ENCODE results near the gene CTIF.

The CTIF gene

DNA sequence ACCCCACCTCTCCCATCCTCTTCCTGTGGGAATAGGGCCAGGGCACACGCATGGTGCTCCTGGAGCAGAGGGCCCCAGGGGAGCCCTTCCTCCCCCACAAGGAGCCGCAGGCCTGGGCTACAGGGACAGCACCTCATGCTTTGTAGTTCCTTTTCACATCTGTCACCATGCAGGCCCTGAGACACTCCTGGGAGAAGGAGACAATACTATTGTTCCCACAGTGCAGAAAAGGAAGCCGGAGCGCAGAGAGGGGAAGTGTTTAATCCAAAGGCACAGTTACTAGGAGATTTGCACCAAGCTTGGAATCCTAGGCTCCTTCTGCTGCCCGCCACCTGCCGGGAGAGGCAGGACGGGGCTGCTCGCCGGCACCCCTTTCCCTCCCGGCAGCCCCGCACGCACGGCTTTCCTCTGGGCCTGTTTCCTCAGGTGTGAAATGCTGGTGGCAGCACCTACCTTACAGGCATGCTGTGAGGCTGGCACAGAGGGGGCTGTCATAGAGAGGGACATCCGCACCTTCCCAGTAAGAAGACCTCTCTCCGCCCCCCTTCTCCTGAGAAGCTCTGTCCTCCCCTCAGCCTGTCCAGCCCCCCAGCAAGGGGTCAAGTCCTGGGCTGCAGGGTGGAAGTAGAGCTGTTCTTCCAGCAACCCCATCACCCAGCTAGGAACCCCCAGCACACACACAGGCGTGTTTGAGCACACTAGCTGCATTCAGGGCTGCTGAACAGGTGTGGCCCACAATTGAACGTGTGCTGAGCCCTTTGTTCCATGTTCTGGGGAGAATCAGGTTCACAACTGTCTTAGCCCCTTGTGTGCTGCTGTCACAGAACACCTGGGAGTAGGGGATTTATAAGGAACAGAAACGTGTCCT, 349.3 kb downstream of the CTIF start:
- no peak overlapping the region for H2BK120ac ChIP-seq (ENCODE audit: low read depth, low read length)
- no peaks in the 10 kb centered on the region for H3K79me1 ChIP-seq (ENCODE audit: low read depth, low read length)
- no peak overlapping the region for H2AFZ ChIP-seq (ENCODE audit: low read length)
- no peak for DNase-seq (ENCODE audit: low spot score)
- no peak overlapping the region for H3K4ac ChIP-seq (ENCODE audit: low read length)
- no peaks in the 10 kb centered on the region for H3K9me3 ChIP-seq (replicated peaks in 1 of 2; ENCODE audit: control insufficient read depth in 2 of 2, insufficient read depth in 1 of 2, low read depth in 1 of 2, low read length in 2 of 2)
- H3K9ac ChIP-seq (ENCODE audit: low read depth, low read length, poor library complexity): no peak overlapping the region
- no peak overlapping the region for H3K14ac ChIP-seq (ENCODE audit: low read length)
- H3K4me1 ChIP-seq (ENCODE audit: control insufficient read depth in 2 of 2, insufficient read depth in 1 of 2, low read depth in 1 of 2, low read length in 2 of 2): peaks cover 20 to 23% of the 10 kb centered on the region in 2 donors
- no peak overlapping the region for H3K4me3 ChIP-seq (ENCODE audit: low read length in 2 of 2)
- H4K8ac ChIP-seq (ENCODE audit: low read depth, low read length): no peak overlapping the region
- H3K23ac ChIP-seq (ENCODE audit: low read depth, low read length, poor library complexity): no peak overlapping the region
- H2BK5ac ChIP-seq (ENCODE audit: low read length): peak overlapping the region; percentile 35
- H2BK12ac ChIP-seq (ENCODE audit: low read length): no peak overlapping the region
- H3K36me3 ChIP-seq (replicated peaks in 1 of 2; ENCODE audit: control insufficient read depth in 2 of 2, insufficient read depth in 2 of 2, low read length in 2 of 2): no peaks in the 10 kb centered on the region
- no peak overlapping the region for H3K4me2 ChIP-seq (ENCODE audit: insufficient read depth, low read length, poor library complexity, severe bottlenecking)
- H2AK5ac ChIP-seq (ENCODE audit: low read depth, low read length): peak overlapping the region; percentile 49
- H4K91ac ChIP-seq (ENCODE audit: low read depth, low read length, poor library complexity): no peak overlapping the region
- WGBS, 2 donors (ENCODE audit: extremely low coverage in 2 of 2, insufficient read length in 2 of 2, insufficient replicate concordance in 1 of 2): no CpG with 5 or more reads among the region's 18 CpGs
- peak overlapping the region; percentile 39 for H3K18ac ChIP-seq (ENCODE audit: low read length)
- no peak overlapping the region for H2BK15ac ChIP-seq (ENCODE audit: low read length)
- H3K27me3 ChIP-seq (ENCODE audit: control insufficient read depth in 3 of 3, insufficient read depth in 3 of 3, low read depth in 1 of 3, low read length in 3 of 3): peaks cover 0 to 20% (median 0%) of the 10 kb centered on the region in 3 experiments
- no peak overlapping the region for H3K27ac ChIP-seq (replicated peaks; ENCODE audit: low read length)

DNA sequence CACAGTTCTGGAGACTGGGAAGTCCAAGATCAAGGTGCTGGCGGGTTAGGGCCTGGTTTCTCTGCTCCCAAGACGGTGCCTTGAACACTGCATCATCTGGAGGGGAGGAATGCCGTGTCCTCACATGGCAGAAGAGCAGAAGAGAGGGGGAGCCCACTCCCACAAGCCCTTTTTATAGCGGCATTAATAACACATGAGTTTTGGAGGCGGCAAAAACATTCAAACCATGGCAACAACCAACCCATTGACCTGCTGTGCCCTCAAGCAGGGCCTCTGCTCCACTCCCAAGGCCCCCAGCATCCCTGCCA, 349.9 kb downstream of the CTIF start:
- no peak overlapping the region for H3K9ac ChIP-seq (ENCODE audit: low read depth, low read length, poor library complexity)
- WGBS, 2 donors (ENCODE audit: extremely low coverage in 2 of 2, insufficient read length in 2 of 2, insufficient replicate concordance in 1 of 2): no CpG with 5 or more reads among the region's 5 CpGs
- no peak overlapping the region for H3K4me3 ChIP-seq (ENCODE audit: low read length in 2 of 2)
- no peak overlapping the region for H2AFZ ChIP-seq (ENCODE audit: low read length)
- H3K9me3 ChIP-seq (replicated peaks in 1 of 2; ENCODE audit: control insufficient read depth in 2 of 2, insufficient read depth in 1 of 2, low read depth in 1 of 2, low read length in 2 of 2): no peaks in the 10 kb centered on the region
- H2AK5ac ChIP-seq (ENCODE audit: low read depth, low read length): peak overlapping the region; percentile 49
- H2BK5ac ChIP-seq (ENCODE audit: low read length): peak overlapping the region; percentile 45
- no peak overlapping the region for H3K14ac ChIP-seq (ENCODE audit: low read length)
- H3K36me3 ChIP-seq (replicated peaks in 1 of 2; ENCODE audit: control insufficient read depth in 2 of 2, insufficient read depth in 2 of 2, low read length in 2 of 2): no peaks in the 10 kb centered on the region
- H3K4ac ChIP-seq (ENCODE audit: low read length): no peak overlapping the region
- H2BK12ac ChIP-seq (ENCODE audit: low read length): no peak overlapping the region
- H3K4me1 ChIP-seq (ENCODE audit: control insufficient read depth in 2 of 2, insufficient read depth in 1 of 2, low read depth in 1 of 2, low read length in 2 of 2): peaks cover 21 to 29% of the 10 kb centered on the region in 2 donors
- H3K4me2 ChIP-seq (ENCODE audit: insufficient read depth, low read length, poor library complexity, severe bottlenecking): no peak overlapping the region
- DNase-seq (ENCODE audit: low spot score): no peak
- no peak overlapping the region for H4K8ac ChIP-seq (ENCODE audit: low read depth, low read length)
- no peak overlapping the region for H4K91ac ChIP-seq (ENCODE audit: low read depth, low read length, poor library complexity)
- H3K23ac ChIP-seq (ENCODE audit: low read depth, low read length, poor library complexity): no peak overlapping the region
- peak overlapping the region; percentile 32 for H2BK15ac ChIP-seq (ENCODE audit: low read length)
- no peak overlapping the region for H2BK120ac ChIP-seq (ENCODE audit: low read depth, low read length)
- no peak overlapping the region for H3K27ac ChIP-seq (replicated peaks; ENCODE audit: low read length)
- H3K18ac ChIP-seq (ENCODE audit: low read length): peak overlapping the region; percentile 39
- no peaks in the 10 kb centered on the region for H3K79me1 ChIP-seq (ENCODE audit: low read depth, low read length)
- H3K27me3 ChIP-seq (ENCODE audit: control insufficient read depth in 3 of 3, insufficient read depth in 3 of 3, low read depth in 1 of 3, low read length in 3 of 3): peaks cover 0 to 20% (median 0%) of the 10 kb centered on the region in 3 experiments

GRCh38 chr18:48889115-48889941, 350.5 kb downstream of the CTIF start:
- Histone ChIP-seq H3K4me1 (ENCODE audit: control insufficient read depth in 2 of 2, insufficient read depth in 1 of 2, low read depth in 1 of 2, low read length in 2 of 2) (peaks cover 21 to 30% of the 10 kb centered on the region in 2 donors), H2AFZ (ENCODE audit: low read length) (no peak overlapping the region), H3K27me3 (ENCODE audit: control insufficient read depth in 3 of 3, insufficient read depth in 3 of 3, low read depth in 1 of 3, low read length in 3 of 3) (peaks cover 0 to 16% (median 0%) of the 10 kb centered on the region in 3 experiments), H2BK5ac (ENCODE audit: low read length) (peak overlapping the region; percentile 45), H3K4ac (ENCODE audit: low read length) (no peak overlapping the region), H3K9ac (ENCODE audit: low read depth, low read length, poor library complexity) (peak overlapping the region; percentile 0), H3K36me3 (replicated peaks in 1 of 2; ENCODE audit: control insufficient read depth in 2 of 2, insufficient read depth in 2 of 2, low read length in 2 of 2) (no peaks in the 10 kb centered on the region), H3K14ac (ENCODE audit: low read length) (no peak overlapping the region), H2BK120ac (ENCODE audit: low read depth, low read length) (no peak overlapping the region), H3K9me3 (replicated peaks in 1 of 2; ENCODE audit: control insufficient read depth in 2 of 2, insufficient read depth in 1 of 2, low read depth in 1 of 2, low read length in 2 of 2) (no peaks in the 10 kb centered on the region), H3K4me2 (ENCODE audit: insufficient read depth, low read length, poor library complexity, severe bottlenecking) (peak overlapping the region; percentile 20), H3K79me1 (ENCODE audit: low read depth, low read length) (no peaks in the 10 kb centered on the region), H2AK5ac (ENCODE audit: low read depth, low read length) (peak overlapping the region; percentile 49), H2BK15ac (ENCODE audit: low read length) (peak overlapping the region; percentile 32), H2BK12ac (ENCODE audit: low read length) (peak overlapping the region; percentile 60), H3K27ac (replicated peaks; ENCODE audit: low read length) (no peak overlapping the region), H3K18ac (ENCODE audit: low read length) (peak overlapping the region; percentile 84), H4K8ac (ENCODE audit: low read depth, low read length) (no peak overlapping the region), H3K23ac (ENCODE audit: low read depth, low read length, poor library complexity) (no peak overlapping the region), H4K91ac (ENCODE audit: low read depth, low read length, poor library complexity) (no peak overlapping the region), H3K4me3 (ENCODE audit: low read length in 2 of 2) (no peak overlapping the region)
- DNase-seq (ENCODE audit: low spot score): peak; percentile 14
- WGBS, 2 donors (ENCODE audit: extremely low coverage in 2 of 2, insufficient read length in 2 of 2, insufficient replicate concordance in 1 of 2): no CpG with 5 or more reads among the region's 18 CpGs
